Neural crest cell (in vitro differentiated cells): ENCODE measurements around the gene CD6. TPM values are rescaled to one million over a fixed set of nuclear protein-coding genes. Genes with fewer than 3 reads are reported as not detected.

Source experiments
- DNase-seq: peaks from one replicate; pipeline ENCODE4 v3.0.0; 2021; ENCODE audit warnings: low read depth, mixed read lengths, low spot score
- H3K27ac Mint-ChIP-seq: one replicate; pipeline ENCODE4 v1.8.0; 2021; ENCODE audit warnings: mild to moderate bottlenecking, mixed read lengths; ENCODE audit not compliant: unreplicated experiment
- H3K27me3 Mint-ChIP-seq: 2 replicates; pipeline ENCODE4 v1.8.0; 2021; ENCODE audit warnings: low read depth, mild to moderate bottlenecking, mixed read lengths
- H3K36me3 Mint-ChIP-seq: 2 replicates; pipeline ENCODE4 v1.8.0; 2021; ENCODE audit warnings: low read depth, mild to moderate bottlenecking, mixed read lengths
- H3K4me1 Mint-ChIP-seq: 2 replicates; pipeline ENCODE4 v1.8.0; 2021; ENCODE audit warnings: mixed read lengths
- H3K4me3 Mint-ChIP-seq: one replicate; pipeline ENCODE4 v1.8.0; 2021; ENCODE audit warnings: mild to moderate bottlenecking, mixed read lengths
- H3K9me3 Mint-ChIP-seq: 2 replicates; pipeline ENCODE4 v1.8.0; 2021; ENCODE audit warnings: mixed read lengths
- total RNA-seq: library from RNA; stranded (reverse); gene quantifications from 2 replicates; pipeline ENCODE4 v1.2.1, GENCODE V29; 2021
- TF ChIP-seq, protein P1 (sequence below): fragments of 200-600 bp; sonication (generic); conservative IDR thresholded peaks from 2 replicates; pipeline ENCODE4 v1.5.0; 2021; ENCODE audit warnings: antibody characterized with exemption, mild to moderate bottlenecking

The CD6 gene
- total RNA-seq, 1 donor from 2014 or later = 0.30 TPM

DNA sequence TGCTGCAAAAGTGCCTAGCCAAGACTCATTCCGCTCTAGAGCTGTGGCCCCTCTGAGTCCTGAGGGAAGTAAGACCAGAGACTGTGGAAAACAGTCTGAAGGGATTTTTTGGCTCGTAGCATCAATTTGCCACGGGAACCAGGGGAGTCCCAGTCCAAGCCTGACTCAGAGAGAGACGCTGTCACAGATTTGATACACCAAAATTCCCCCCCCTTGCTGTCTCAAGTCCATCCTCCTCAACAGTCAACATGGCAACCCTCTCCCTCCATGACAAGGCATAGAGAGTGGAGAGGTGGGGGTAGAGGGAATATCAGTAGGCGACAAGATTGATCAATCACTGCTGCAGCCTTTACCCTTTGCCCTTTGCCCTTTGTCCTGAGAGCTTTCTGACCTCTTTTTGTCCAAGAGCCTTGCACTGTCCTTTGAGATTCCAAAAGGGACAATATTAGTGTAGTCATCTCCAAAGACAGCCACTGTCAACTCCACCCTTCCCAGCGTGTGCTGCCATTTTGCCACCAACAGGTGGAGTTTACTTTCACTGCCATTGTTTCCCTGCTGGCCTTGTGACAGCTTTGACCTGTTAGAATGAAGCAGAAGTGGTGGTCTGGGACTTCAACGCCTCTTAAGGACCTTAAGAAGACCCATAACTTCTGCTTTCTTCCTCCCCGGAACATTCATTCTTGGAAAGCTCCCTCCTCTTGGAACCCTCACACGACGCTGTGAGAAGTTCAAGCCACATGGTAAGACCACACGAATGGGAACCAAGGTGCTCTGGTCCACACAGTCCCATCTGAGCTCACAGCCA is 26.8 kb upstream of the CD6 start:
- TF ChIP-seq, protein P1, sequence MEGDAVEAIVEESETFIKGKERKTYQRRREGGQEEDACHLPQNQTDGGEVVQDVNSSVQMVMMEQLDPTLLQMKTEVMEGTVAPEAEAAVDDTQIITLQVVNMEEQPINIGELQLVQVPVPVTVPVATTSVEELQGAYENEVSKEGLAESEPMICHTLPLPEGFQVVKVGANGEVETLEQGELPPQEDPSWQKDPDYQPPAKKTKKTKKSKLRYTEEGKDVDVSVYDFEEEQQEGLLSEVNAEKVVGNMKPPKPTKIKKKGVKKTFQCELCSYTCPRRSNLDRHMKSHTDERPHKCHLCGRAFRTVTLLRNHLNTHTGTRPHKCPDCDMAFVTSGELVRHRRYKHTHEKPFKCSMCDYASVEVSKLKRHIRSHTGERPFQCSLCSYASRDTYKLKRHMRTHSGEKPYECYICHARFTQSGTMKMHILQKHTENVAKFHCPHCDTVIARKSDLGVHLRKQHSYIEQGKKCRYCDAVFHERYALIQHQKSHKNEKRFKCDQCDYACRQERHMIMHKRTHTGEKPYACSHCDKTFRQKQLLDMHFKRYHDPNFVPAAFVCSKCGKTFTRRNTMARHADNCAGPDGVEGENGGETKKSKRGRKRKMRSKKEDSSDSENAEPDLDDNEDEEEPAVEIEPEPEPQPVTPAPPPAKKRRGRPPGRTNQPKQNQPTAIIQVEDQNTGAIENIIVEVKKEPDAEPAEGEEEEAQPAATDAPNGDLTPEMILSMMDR = peak; percentile 44
- no peak for DNase-seq
- Mint-ChIP-seq H3K27ac (no peak overlapping the region), H3K9me3 (no peaks in the 10 kb centered on the region), H3K4me3 (no peak overlapping the region), H3K27me3 (peaks cover 19% of the 10 kb centered on the region), H3K4me1 (peaks cover 58% of the 10 kb centered on the region), H3K36me3 (no peaks in the 10 kb centered on the region)

DNA sequence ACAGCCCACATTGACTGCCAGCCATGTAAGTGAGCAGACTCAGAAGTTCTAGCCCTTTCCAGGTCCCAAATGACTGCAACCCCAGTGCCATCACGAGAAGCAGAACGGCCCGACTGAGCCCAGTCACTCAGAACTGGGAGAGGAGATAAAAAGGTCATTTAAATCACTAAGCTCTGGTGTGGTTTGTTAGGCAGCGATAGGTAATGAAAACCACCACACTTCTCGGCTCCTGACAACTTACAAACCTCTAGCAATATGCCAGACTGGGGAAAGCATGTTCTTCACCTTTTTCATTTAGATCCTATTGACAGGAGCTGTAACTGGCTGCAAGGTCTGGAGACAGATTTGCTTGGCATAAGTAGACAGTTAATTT is 26.2 kb upstream of the CD6 start:
- peaks cover 24% of the 10 kb centered on the region for H3K27me3 Mint-ChIP-seq
- TF ChIP-seq, protein P1 = no peak
- H3K4me3 Mint-ChIP-seq = no peak overlapping the region
- H3K36me3 Mint-ChIP-seq = no peaks in the 10 kb centered on the region
- H3K9me3 Mint-ChIP-seq = no peaks in the 10 kb centered on the region
- H3K4me1 Mint-ChIP-seq = peaks cover 64% of the 10 kb centered on the region
- no peak for DNase-seq
- H3K27ac Mint-ChIP-seq = no peak overlapping the region

DNA sequence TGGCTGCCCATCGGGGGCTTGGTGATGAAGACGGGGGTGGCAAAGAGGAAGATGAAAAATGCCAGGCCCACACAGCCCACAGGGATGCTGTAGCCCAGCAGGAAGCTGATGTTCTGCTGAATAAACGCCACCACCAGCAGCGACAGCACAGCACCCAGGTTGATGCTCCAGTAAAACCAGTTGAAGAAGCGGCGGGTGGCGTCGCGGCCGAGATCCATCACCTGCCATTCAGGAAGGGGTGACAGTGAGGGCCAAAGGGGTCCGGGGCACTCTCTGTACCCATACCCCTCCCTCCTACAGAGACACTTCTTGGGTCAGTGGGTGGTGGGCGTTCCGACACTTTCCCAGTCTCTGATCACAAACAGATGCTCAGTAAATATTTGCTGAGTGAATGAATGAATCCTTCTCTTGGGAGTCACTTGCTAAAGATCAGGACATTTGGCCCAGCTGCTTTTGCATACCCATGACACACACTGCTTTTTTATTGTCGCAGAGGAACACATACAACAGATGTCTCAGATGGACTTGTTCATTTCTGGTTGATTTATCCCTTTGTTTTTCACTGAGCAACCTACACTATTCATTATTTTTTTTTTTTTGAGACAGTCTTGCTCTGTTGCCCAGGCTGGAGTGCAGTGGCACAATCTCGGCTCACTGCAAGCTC is 24.7 kb upstream of the CD6 start:
- H3K4me1 Mint-ChIP-seq = peaks cover 65% of the 10 kb centered on the region
- H3K4me3 Mint-ChIP-seq = peak overlapping the region; percentile 27
- peaks cover 28% of the 10 kb centered on the region for H3K27me3 Mint-ChIP-seq
- no peaks in the 10 kb centered on the region for H3K36me3 Mint-ChIP-seq
- TF ChIP-seq, protein P1 = no peak
- H3K9me3 Mint-ChIP-seq = no peaks in the 10 kb centered on the region
- DNase-seq = no peak
- H3K27ac Mint-ChIP-seq = no peak overlapping the region

DNA sequence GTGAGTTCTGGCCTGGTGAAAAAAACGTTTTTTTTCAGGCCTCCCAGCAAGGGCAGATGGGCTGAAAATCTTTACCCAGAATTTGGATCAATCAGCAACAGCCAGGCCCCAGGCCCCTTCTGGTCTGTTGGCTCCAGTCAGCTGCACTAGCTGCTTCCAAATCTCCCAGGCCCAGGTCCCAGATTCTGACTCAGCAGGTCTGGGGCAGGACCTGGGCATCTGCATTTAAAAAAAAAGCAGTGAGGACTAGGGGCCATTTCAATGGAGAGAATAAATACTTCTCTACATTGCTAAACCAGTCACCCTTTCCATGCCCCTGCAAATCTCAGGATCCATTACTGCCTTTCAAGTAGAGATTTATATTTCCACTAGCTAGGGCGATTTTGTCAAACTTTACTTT is 23.8 kb upstream of the CD6 start:
- H3K27ac Mint-ChIP-seq = no peak overlapping the region
- peaks cover 37% of the 10 kb centered on the region for H3K27me3 Mint-ChIP-seq
- TF ChIP-seq, protein P1 = no peak
- H3K9me3 Mint-ChIP-seq = no peaks in the 10 kb centered on the region
- no peak for DNase-seq
- H3K4me3 Mint-ChIP-seq = peak overlapping the region; percentile 66
- H3K36me3 Mint-ChIP-seq = no peaks in the 10 kb centered on the region
- H3K4me1 Mint-ChIP-seq = peaks cover 71% of the 10 kb centered on the region

DNA sequence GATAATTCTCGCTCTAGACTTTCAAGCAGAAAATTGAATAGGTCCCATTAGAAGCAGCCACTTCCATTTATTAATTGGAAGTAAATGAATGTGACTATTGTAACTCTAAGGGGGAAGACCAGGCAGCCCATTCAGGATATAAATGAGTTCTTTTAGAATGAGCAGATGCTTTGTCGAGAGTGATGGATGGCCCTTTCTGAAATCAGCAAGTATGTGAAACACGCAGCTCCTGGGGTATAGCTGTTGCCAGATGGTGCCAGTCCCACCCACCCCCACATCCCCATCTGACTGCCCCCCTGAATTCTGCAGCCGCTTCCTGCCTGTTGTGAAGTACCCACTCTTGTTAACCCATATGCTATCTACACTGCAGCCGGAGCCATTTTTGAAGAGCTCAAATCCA is 23.2 kb upstream of the CD6 start:
- TF ChIP-seq, protein P1 = no peak
- no peaks in the 10 kb centered on the region for H3K36me3 Mint-ChIP-seq
- H3K27ac Mint-ChIP-seq = peak overlapping the region; percentile 95
- no peak for DNase-seq
- H3K4me1 Mint-ChIP-seq = peaks cover 70% of the 10 kb centered on the region
- H3K4me3 Mint-ChIP-seq = peak overlapping the region; percentile 66
- H3K27me3 Mint-ChIP-seq = peaks cover 40% of the 10 kb centered on the region
- H3K9me3 Mint-ChIP-seq = no peaks in the 10 kb centered on the region
